Stimulated activated CD4-positive, alpha-beta T cell treated with anti-CD3 and anti-CD28 coated beads, Interleukin-15, amount 100 ng/mL, for 48 hours (primary cell): ENCODE results near the gene LY6G6C.

Experiments used
- DNase-seq, 2 donors: peaks; one replicate each; pipeline ENCODE4 v3.0.0-alpha.2; 2020; ENCODE audit warnings: low read depth in 2 of 2

Gene LY6G6C

GRCh38 chr6:31706599-31706998 lies 14.9 kb downstream of the LY6G6C start, which contains the start of gene LY6G6F:
TSS of gene LY6G6F (plus strand) at chr6:31706866. CDS start at chr6:31706907, 41 bp downstream.
- no peak for DNase-seq

DNA sequence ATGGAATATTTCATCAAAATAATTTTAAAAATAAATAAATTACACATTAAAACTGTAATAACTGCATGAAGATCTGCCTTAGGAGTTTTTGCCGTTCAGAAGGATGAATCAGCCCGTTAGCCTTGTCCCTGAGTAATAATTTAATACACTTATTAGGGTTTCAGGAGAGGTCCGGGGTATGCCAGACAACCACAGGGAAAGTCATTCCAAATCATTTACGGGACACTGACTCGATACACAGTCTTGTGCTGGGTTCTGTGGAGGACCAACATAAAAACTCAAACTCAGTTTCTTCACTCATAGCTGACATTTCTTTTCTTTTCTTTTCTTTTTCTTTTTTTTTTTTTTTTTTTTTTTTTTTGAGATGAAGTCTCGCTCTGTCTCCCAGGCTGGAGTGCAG lies 15.6 kb downstream of the LY6G6C start:
- no peak for DNase-seq

DNA sequence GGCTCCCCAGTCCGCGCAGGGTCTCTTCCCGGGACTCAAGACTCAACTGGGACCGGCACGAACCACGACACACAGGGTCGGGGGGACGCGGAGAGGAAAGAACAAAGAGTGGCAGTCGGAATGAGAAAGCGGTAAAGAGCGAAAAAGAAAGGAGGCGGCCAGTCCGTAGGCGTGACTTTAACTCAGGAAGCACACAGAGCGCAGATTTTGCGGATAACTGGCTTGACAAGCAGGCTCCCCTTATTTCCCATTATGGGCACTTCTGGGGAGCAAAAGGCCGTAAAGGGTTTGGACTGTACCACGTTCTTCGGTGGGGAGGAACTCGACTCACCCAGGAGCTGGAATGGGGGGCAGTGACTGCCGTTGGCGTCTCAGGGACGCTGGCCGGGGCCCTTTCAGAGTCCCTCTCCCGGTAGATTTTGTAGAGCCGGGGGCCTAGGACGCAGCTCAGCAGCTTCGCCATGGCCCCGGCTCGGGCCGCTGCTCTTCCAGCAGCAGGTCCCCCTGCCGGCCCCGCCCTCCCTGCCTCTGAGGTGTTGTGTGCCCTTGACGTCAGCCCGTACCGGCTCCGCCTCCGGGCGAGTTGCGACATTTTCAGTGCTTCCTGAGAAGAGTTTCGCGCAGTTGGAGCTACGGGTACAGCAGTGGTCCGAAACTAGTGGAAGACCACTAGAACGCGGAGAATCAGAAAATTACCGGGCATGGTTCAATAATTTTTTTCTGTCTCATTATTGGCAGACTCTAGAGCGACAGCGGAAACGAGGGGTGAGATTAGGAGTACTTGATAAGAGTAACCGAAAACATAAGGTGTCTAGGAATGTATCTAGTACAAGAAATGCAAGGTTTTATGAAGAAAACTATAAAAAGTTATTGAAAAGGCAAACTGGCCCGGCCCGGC lies 18.5 kb downstream of the LY6G6C start, which contains the start of gene ABHD16A:
Gene ABHD16A, minus strand, starts transcription at position 506 of the 898 bp plus-strand sequence. Its CDS starts 43 bp downstream, at position 463.
- peak; percentile 96 to 98 for DNase-seq

DNA sequence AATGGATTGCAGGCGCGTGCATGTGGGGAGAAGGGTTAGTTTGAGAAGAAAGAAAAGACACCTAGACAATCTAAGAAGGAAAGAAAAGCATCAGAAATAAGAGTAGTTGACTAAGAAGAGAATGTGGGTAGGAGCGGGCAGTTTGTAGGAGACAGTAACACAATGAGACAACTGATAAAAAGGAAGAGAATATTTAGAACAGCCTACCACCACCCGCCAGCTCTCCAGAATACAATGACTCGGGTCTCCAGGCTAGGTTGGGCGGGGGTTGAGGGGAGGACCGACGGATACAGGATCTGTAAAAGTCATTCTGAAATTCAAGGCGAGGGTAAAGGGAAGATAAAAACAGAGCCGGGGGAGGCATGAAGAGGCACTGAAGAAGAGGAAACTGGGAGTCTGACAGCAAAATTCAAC lies 19.1 kb downstream of the LY6G6C start:
- peak in 1 of 2 donors; percentile 27 for DNase-seq

- DNase-seq: no peak
These were observed 19.7 kb downstream of the LY6G6C start for GRCh38 chr6:31701666-31702404.

GRCh38 chr6:31700740-31701401 lies 20.7 kb downstream of the LY6G6C start:
- no peak for DNase-seq

DNA sequence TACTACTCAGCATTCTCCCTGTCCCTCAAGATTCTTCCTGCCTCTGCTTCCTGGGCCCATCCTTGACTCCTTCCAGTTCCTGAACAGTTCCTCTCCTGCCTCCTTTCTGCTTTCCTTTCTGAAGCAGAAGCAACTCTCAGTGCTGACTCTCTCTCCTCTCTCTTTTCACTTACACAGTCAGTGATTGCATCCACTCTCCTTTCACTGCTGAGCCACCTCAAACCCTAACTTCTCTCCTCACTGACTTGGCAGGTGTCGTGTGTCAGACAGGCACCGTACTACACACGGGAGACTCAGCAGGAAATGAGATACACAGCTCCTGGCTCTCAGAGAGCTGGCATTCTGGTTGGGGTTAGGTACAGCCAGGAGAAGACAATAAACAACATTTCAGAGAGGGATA lies 24.0 kb downstream of the LY6G6C start:
- no peak for DNase-seq

- no peak for DNase-seq
These were observed 28.0 kb downstream of the LY6G6C start for GRCh38 chr6:31693535-31693934.

GRCh38 chr6:31692886-31693285 lies 28.7 kb downstream of the LY6G6C start:
- DNase-seq: no peak

GRCh38 chr6:31692353-31692752 lies 29.2 kb downstream of the LY6G6C start:
- no peak for DNase-seq

DNA sequence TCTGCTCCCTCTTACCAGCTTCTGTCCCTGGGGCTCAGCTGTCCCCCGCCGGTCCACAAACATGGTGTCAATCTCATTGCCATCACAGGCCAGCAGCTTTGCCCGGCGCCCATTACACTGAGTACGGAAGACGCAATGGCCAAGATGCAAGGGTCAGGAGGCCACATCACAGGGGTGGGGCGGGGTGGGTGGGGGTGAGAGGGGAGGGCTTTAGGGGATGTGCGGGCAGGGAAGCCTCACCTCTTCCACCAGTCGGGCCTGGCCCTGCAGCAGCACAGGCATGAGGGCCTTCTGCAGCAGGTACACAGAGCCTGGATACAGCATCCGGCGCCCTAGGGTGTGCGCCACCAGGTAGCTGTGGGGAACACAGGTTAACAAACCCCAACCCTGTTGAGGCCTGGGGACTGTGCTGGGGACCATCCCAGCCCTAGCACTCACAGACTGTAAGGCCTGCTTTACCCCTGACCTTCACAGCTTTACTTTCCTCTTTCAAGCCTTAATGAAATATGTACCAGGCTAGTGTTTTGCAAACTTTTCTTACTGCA lies 29.9 kb downstream of the LY6G6C start:
- no peak for DNase-seq

DNA sequence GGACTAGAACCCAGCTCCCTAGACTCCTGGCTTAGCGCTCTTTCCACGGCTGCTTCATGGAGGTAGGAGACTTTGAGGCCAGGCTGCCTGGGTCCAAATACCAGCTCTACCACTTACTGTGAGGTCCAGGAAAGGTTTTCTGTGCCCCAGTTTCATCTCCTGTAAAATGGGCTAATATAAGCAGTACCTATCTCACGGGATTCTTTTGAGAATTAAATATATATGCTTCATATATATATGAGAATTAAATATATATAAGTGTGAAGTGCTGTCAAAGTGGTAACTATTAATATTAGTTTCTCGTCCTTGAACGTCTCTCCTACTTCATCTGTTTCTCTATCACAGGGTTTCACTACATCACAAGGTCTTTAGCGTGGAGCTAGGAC lies 30.5 kb downstream of the LY6G6C start:
- DNase-seq: no peak

DNA sequence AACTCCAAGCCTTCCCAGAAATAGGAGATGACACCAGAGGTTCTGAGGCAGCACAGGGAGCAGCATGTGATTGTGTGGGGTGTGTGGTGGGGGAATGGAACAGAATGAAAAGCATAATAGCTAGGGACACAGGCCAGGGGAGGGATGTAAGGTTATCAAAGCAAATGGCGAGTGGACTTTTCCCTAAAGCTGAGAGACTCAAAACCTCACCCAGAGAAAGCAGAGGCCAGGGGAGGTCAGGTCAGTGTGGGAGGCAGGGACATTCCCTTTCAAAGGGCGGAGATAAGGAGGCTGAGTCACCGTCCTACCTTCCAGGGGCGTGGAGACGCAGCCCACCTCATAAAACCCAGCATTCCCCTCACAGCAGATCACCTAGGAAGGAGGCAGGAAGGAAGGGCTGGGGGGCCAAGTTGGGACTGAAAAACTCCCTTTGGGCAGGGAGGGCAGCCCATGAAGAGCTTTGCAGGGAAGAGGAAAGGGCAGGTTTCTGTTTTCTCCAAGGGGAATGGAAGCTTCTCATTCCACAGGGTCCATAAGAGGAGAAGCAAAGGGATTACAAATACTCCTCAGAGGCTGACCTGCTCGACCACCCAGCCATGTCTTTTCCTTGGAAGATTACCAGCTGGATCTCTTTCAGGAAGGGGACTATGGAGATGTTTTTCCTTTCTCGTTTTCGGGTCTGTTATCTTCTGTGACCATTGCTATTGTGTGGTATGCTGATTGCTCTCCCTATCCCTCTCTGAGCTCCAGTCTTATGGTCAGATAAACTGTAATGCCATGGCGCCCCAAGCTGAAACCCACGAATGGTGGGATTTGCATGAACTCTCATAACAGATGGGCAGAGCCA lies 31.1 kb downstream of the LY6G6C start:
- DNase-seq: no peak

DNA sequence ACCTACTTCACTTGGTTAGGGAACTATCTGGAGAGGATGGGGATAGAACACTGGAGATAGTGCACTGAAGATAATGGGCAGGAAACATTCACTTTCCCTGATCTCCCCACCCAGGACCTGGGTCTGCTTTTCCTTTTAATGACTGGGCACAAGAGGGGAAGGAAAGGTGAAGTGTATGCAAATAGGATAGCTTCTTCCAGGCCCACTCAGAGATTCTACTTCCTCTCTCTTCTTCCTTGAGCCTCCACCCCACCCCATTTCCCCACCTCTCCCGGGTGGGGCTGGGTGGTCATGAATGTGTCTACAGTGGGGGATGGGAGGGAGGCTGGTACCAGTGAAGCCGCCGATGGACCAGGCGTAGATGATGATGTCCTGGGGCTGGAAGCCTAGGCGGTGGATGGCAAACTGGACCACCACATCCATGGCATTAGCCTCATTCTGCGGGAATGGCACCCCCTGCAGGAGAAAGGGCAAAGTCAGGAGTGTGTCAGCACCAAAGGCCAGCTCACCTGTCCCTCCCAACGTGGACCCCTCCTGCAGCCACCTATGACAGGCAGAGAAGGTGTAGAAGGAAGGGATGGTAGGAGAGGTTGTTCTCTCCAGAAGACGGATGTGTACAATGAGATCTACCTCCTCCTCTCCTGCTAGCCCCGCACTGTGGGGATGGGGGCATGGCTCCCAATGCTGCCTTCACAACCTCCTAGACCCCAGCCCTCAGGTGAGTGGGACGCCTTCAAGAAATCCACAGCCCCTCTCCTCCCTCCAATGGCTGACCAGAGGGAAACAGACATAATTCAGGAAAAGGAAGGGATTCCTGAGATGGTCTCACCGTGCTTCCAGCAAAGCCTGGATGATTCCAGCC lies 32.1 kb downstream of the LY6G6C start:
- no peak for DNase-seq

GRCh38 chr6:31687860-31688693 lies 33.5 kb downstream of the LY6G6C start:
- no peak for DNase-seq

- DNase-seq: no peak
These were observed 34.2 kb downstream of the LY6G6C start for GRCh38 chr6:31687321-31687720.

GRCh38 chr6:31686483-31686882 lies 35.1 kb downstream of the LY6G6C start:
- DNase-seq: no peak

DNA sequence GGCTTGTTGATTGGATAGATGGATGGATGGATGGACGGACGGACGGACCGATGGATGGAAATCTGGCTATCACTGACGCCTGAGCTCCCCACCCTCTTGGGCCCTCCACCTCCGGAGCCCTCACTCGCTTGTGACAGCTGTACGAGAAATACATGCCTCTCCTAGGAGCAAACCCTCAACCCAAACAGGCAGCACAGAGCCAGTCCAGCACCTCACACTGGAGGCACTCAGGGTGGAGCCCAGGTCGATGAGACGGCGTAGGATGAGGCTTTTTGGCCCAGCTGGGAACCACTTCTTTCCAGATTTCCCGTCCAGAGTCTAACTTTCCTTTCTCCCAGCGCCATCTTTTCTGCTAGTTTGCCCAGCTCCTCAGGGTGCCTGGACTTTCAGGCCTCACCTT lies 38.0 kb downstream of the LY6G6C start:
- no peak for DNase-seq

DNA sequence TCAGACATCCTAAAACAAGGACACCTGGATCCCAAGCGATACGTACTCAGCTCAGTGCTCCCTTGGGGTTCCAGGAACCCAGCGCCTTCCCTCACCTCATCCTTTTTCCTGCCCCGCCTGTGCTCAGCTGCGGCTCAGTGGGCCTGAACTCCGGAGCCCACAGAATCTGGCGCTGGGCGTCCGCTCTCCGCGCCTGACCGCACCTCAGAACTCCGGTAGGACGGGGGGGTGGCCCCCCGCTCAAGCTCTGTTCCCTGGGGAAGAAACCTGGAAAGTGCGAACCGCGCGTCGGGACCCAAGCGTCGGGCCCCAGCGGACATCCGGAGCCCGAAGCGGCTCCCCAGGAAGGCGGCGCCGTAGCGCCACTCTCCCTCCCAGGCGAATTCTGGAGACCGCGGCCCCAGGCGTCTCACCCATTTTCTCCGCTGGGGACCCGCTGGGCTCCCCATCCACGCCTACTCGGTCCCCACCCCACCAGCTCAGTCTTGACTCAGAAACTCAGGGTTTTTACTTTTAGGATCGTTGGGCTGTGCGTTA lies 40.3 kb downstream of the LY6G6C start:
- DNase-seq: peak in 1 of 2 donors; percentile 39
